Subcutaneous adipose tissue (tissue), 4 donors: ENCODE measurements around the gene DUS1L. TPM values are rescaled to one million over a fixed set of nuclear protein-coding genes. Genes with fewer than 3 reads are reported as not detected.

Experiments used
- total RNA-seq, 4 donors: library from RNA; depleted of rRNA; stranded (reverse); fragments of >200 nt; gene quantifications; one replicate each; pipeline ENCODE4 v1.1.0, GENCODE V29; 2016
- TF ChIP-seq, protein P1 (sequence below): fragments of 450-650 bp; IDR thresholded peaks from one replicate; pipeline ENCODE4 v1.5.1; 2016; ENCODE audit warnings: low read depth, mild to moderate bottlenecking, control low read depth, antibody characterized with exemption, moderate library complexity

The DUS1L gene
- total RNA-seq, 4 donors from 2014 or later, result 45.0 to 147 (median 52.3) TPM

DNA sequence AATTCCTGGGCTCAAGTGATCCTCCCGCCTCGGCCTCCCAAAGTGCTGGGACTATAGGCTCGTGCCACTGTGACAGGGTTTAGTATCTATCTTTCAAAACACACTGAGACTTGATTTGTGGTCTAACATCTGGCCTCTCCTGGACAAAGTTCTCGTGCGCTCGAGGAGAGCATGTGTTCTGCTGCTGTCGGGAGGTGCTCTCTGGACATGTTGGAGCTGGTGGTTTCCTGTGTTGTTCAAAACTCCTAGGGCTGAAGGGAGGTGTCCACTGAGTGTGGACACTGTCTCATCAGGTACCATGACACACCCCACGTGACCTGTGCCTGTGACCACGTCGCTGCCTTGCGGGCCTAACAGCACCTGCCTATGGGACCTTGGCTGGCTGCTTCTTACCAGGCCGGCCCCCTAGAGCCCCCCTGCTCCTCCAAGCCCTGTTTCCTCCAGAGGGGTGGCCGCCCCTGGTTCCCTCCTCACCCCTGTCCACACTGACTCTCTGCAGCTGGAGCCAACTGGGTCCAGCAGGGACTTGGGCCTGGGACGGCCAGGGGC is 19.6 kb downstream of the DUS1L start:
- TF ChIP-seq, protein P1, sequence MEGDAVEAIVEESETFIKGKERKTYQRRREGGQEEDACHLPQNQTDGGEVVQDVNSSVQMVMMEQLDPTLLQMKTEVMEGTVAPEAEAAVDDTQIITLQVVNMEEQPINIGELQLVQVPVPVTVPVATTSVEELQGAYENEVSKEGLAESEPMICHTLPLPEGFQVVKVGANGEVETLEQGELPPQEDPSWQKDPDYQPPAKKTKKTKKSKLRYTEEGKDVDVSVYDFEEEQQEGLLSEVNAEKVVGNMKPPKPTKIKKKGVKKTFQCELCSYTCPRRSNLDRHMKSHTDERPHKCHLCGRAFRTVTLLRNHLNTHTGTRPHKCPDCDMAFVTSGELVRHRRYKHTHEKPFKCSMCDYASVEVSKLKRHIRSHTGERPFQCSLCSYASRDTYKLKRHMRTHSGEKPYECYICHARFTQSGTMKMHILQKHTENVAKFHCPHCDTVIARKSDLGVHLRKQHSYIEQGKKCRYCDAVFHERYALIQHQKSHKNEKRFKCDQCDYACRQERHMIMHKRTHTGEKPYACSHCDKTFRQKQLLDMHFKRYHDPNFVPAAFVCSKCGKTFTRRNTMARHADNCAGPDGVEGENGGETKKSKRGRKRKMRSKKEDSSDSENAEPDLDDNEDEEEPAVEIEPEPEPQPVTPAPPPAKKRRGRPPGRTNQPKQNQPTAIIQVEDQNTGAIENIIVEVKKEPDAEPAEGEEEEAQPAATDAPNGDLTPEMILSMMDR, result no peak

DNA sequence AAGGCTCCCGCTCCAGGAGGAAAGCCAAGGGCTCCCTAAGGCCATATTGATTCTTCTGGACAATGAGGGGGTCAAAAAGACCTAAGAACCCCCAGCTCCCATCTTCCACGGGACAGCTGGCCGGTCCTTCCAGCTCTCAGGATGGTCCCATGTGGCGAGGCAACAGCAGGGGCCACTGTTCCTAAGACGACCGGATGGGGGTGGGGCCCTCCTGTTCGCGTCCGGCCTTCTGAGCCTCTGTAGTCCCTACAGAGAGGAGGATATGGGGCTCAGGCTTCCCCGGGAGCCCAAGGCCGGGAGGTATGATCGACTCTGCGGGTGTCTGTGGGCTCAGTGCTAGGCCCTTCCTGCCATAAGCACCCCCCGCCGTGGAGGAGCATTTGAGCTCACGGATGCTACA is 22.1 kb downstream of the DUS1L start:
- TF ChIP-seq, protein P1, result no peak

DNA sequence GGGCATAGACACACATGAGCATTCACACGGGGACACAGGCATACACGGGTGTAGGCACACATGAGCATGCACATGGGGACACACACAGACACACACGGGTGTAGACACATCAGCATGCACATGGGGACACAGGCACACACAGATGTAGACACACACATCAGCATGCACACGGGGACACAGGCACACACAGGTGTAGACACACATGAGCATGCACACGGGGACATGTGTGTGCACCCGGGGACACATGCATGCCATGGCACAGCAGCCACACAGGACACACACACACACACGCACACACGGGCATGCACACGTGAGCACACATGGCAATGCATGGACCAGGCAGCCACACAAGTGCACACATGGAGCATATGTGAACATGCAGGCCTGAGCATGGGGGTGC is 23.0 kb downstream of the DUS1L start:
- TF ChIP-seq, protein P1, result no peak

DNA sequence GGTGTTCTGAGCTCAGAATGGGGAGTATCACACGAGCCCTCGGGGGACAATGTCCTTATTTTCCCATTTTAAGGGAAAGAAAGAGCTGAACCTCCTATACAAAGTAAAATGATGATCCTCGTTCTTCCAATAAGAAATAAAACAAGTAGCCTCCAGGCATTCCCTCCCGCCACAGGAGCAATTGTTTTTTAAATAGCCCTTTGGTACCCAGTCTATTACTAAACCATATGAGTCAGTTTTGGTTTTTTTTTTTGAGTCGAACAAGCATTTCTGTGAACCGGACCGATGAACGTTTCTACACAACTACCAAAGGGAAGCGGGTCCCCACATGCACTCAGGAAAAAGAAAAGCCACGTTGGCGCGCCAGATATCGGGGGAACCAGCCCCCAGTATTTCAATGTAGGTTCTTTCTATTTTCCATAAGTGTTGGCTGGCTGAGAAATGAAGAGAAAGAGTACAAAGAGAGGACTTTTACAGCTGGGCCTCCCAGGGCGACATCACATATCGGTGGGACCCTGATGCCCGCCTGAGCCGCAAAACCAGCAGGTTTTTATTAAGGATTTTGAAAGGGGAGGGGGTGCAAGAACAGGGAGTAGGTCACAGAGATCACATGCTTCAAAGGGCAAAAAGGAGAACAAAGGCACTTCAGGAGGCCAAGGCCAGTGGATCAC is 24.3 kb downstream of the DUS1L start:
- TF ChIP-seq, protein P1, result no peak

DNA sequence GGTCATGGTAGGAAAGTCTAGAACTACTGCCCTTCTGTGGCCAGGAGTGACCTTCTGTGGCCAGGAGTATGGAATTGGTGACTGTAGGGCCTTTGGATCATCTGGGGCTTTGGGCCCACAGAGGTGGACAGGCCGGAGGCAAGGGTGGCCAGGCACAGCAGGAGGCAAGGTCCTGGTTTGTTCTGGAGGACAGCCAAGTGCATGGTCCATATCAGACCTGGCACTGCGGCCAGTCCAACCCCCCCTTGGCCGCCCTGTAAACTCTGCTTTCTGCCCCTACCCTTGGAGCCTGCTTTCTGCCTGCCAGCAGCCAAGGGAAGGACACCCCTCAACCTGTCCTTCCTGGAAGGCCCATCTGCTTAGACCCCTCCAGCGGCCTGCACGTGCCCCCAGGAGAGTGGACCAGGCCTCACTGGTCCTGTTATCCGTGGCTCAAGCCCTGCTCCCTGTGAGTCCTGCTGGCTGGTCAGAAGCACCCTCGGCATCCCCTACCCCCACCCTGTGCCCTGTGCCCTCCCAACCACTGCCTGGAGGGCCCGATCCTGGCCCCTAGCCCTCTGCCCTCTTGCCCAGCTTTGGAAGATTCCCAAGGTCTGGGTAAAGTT is 25.8 kb downstream of the DUS1L start:
- TF ChIP-seq, protein P1, result no peak

DNA sequence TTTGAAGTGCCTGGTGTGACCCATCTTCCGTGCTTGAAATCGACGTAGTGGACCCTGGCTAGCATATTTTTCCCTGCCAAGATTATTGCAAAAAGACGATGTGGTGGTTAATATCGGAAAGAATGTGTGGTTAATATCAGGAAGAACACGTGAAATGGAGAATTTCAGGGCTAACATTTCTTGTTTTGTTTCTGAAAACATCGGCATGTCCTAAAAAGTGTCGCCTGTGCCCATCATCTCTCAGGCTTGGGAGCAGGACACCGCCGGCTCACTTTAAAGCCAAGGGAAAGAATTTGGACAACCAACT is 27.8 kb downstream of the DUS1L start:
- TF ChIP-seq, protein P1, result no peak

DNA sequence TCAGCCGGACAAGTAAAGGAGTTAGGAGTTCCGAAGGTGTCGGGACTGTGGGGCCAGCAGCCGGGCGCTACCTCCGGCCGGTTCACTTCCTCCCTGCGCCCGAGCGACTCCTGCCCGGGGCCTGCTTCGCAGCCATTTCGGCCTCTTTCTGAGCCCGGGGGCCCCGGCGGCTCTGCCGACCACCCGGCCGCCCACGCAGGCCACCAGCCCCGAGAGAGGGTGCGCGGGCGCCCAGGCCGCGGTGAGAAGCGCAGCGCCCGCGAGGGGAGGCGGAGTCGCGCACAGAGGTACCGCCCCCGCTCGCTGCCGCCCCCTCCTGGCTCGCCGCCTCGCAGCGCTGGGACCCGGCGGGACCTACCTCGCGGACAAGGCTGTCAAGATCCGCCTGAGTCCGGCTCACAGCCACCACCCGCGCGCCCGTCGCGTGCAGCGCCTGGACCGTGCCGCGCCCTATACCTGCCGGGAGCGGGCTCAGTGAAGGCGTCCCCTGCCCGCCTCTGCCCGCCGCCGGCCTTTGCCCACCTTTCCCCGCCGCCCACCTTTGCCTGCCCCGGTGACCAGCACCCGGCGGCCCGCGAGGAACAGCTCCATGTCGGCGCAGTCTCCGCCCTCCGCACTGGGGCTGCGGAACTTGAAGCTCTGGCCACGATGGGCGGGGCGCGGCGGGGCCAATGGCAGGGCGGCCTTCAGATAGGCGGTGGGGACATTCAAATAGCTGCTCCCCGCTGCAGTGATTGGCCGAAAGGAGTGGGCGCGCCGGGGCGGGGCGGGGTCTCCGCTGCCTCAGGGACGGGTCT is 28.3 kb downstream of the DUS1L start, which contains the start of gene DCXR:
DCXR (minus strand) TSS at position 606 of the 797 bp plus-strand sequence; CDS start at position 591, 15 bp downstream.
- TF ChIP-seq, protein P1, result no peak
